Measurements from ENCODE around the gene SELENOV. TPM values are rescaled to one million over a fixed set of nuclear protein-coding genes. Genes with fewer than 3 reads are reported as not detected.

SELENOV gene
- total RNA-seq, 4 donors from 2014 or later = not detected

DNA sequence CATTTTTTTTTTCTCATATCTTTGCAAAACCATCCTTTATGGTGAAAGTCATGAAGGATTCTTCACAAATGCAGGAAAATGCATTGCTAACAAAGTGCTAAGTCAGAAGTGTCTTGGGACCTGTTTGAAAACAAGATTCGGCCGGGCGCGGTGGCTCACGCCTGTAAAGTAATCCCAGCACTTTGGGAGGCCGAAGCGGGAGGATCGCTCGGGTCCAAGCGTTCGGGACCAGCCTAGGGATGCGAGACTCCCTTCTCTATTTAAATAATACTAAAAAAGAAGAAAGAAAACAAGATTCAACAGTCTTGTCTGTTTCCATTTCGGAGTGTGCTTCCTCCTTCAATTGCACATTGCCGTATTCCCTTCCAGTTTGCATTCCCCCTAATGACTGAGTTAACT is 16.9 kb downstream of the SELENOV start:
- Histone ChIP-seq H3K4me1 (peaks cover 0 to 35% (median 11%) of the 10 kb centered on the region in 4 donors), H3K36me3 (peaks cover 0 to 9% (median 0%) of the 10 kb centered on the region in 3 donors), H3K27ac (peak overlapping the region; percentile 61 to 89 (median 84)), H3K9me3 (no peaks in the 10 kb centered on the region), H3K4me3 (peak overlapping the region; percentile 68 to 84 (median 74)), H3K27me3 (no peaks in the 10 kb centered on the region)
- no peak for DNase-seq (ENCODE audit: low spot score in 2 of 2)
- WGBS, 2 donors = 28% methylated on average over 14 of the region's 14 CpGs
- TF ChIP-seq POLR2A (IDR thresholded peaks at IDR 0.05) (no peak), EP300 (IDR thresholded peaks at IDR 0.05) (no peak)
- TF ChIP-seq, protein P1, sequence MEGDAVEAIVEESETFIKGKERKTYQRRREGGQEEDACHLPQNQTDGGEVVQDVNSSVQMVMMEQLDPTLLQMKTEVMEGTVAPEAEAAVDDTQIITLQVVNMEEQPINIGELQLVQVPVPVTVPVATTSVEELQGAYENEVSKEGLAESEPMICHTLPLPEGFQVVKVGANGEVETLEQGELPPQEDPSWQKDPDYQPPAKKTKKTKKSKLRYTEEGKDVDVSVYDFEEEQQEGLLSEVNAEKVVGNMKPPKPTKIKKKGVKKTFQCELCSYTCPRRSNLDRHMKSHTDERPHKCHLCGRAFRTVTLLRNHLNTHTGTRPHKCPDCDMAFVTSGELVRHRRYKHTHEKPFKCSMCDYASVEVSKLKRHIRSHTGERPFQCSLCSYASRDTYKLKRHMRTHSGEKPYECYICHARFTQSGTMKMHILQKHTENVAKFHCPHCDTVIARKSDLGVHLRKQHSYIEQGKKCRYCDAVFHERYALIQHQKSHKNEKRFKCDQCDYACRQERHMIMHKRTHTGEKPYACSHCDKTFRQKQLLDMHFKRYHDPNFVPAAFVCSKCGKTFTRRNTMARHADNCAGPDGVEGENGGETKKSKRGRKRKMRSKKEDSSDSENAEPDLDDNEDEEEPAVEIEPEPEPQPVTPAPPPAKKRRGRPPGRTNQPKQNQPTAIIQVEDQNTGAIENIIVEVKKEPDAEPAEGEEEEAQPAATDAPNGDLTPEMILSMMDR (IDR thresholded peaks at IDR 0.05) = no peak

DNA sequence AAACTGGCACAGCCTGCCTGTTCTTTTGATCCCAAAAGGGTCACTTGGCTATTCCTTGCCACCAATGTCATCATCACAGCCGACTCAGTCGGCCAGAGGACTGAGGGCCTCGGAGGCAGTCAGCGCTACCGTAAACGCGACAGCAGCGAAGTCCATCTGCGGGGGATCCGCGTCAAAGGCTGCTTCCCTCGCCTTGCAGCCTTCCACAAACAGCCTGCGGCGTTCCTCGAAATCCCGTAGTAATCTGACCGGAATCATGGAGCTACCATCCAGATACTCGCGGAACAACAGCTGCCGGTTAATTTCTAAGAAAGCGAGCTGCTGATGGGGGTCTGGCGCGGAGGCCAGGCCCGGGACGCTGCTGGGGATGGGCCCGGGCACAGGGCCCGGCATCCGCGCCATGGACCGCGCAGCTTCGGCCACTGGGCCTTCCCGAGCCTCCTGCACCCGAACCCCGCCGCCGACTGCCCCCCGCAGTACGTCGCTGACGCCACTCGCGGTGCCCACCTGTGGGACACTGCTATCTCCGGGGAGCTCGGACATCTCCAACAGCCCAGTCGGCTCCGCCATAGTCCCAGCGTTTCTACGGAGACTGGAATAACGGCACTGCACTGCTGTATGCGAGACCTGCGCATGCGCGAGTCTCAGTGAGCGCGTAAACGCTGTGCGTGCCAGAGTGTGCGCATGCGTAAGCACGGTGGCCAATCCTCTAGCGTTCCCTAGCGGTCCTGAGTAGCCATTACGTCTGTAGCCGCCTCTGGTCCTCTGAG is 17.5 kb downstream of the SELENOV start, which contains the start of gene EID2B:
TSS of gene EID2B (minus strand) at position 620 of the 770 bp plus-strand sequence. CDS start at position 570, 50 bp downstream.
- H3K27ac ChIP-seq = peak within 1 kb of the TSS; percentile 61 to 89 (median 84)
- TF ChIP-seq, protein P1 (IDR thresholded peaks at IDR 0.05) = peak; percentile 93 to 99 (median 98)
- peak; percentile 41 to 88 for TF ChIP-seq POLR2A (IDR thresholded peaks at IDR 0.05)
- peak; percentile 81 to 93 for TF ChIP-seq EP300 (IDR thresholded peaks at IDR 0.05)
- H3K27me3 ChIP-seq = no peaks in the 10 kb centered on the region
- 0 to 1% methylated on average over 43 to 52 of the region's 65 CpGs for WGBS, 2 donors
- peaks cover 0 to 8% (median 0%) of the 10 kb centered on the region in 3 donors for H3K36me3 ChIP-seq
- peak; percentile 89 to 91 for DNase-seq (ENCODE audit: low spot score in 2 of 2)
- peak within 1 kb of the TSS; percentile 68 to 84 (median 74) for H3K4me3 ChIP-seq
- no peaks in the 10 kb centered on the region for H3K9me3 ChIP-seq
- H3K4me1 ChIP-seq = peaks cover 0 to 38% (median 11%) of the 10 kb centered on the region in 4 donors

DNA sequence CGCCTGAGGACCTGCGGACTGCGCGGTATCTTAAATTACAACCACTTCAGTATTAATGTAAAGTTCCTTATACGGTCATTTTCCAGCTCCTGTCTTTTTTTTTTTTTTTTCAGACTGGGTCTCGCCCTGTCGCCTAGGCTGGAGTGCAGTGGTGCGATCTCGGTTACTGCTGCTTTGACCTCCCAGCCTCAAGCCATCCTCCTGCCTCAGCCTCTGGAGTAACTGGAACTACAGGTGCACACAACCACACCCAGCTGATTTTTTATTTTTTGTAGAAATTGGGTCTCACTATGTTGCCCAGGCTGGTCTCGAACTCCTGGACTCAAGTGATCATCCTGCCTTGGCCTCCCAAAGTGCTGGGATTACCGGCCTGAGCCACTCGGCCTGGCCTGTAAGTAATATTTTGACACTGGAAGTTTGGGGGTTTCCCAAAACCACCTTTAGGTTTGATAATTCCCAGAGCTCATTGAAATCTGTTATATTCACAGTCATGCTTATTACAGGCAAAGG is 18.1 kb downstream of the SELENOV start:
- DNase-seq (ENCODE audit: low spot score in 2 of 2) = no peak
- peak overlapping the region in 2 of 4 donors; percentile 61 to 88 for H3K27ac ChIP-seq
- TF ChIP-seq POLR2A (IDR thresholded peaks at IDR 0.05) (no peak), EP300 (IDR thresholded peaks at IDR 0.05) (no peak)
- TF ChIP-seq, protein P1 (IDR thresholded peaks at IDR 0.05) = no peak
- H3K4me1 ChIP-seq = peaks cover 0 to 45% (median 15%) of the 10 kb centered on the region in 4 donors
- no peaks in the 10 kb centered on the region for H3K9me3 ChIP-seq
- WGBS, 2 donors = 18% methylated on average over 12 of the region's 12 CpGs
- peaks cover 0 to 8% (median 0%) of the 10 kb centered on the region in 3 donors for H3K36me3 ChIP-seq
- no peaks in the 10 kb centered on the region for H3K27me3 ChIP-seq
- peak overlapping the region in 3 of 4 donors; percentile 68 to 84 (median 78) for H3K4me3 ChIP-seq

DNA sequence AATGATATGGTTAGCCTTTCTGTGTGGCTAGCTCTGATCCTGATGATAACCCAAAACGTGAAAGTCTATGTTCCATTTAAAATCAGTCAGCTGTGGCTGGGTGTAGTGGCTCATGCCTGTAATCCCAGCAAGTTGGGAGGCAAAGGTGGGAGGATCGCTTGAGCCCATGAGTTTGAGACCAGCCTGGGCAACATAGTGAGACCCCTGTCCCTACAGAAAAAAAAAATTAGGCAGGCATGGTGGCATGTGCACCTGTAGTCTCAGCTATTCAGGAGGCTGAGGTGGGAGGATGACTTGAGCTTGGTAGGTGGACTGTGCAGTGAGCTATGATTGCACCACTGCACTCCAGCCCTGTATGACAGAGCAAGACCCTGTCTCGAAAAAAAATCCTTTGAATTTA is 18.9 kb downstream of the SELENOV start:
- no peaks in the 10 kb centered on the region for H3K27me3 ChIP-seq
- peaks cover 0 to 52% (median 22%) of the 10 kb centered on the region in 4 donors for H3K4me1 ChIP-seq
- no peaks in the 10 kb centered on the region for H3K9me3 ChIP-seq
- H3K4me3 ChIP-seq = no peak overlapping the region
- WGBS, 2 donors = 67% methylated on average over 3 of the region's 3 CpGs
- TF ChIP-seq, protein P1 (IDR thresholded peaks at IDR 0.05) = no peak
- TF ChIP-seq EP300 (IDR thresholded peaks at IDR 0.05) = no peak
- no peak for TF ChIP-seq POLR2A (IDR thresholded peaks at IDR 0.05)
- H3K27ac ChIP-seq = no peak overlapping the region
- peaks cover 0 to 8% (median 0%) of the 10 kb centered on the region in 3 donors for H3K36me3 ChIP-seq
- DNase-seq (ENCODE audit: low spot score in 2 of 2) = no peak

DNA sequence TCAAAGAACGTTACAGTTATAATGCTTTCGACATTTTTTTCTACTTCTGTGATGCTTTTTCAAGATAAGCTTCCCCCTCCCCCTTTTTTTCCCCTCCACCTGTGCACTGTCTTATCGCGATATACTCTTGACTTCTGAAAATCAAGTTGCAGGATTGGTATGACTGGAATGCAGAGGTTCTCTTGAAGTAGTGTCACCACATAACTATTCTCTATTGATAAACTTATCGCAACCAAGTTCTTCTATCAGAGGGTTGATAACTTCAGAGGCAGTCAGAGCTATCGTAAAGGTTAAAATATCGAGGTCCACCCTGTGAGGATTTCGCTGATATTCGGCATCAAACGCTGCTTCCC is 24.2 kb downstream of the SELENOV start:
- Histone ChIP-seq H3K9me3 (no peaks in the 10 kb centered on the region), H3K27ac (peak overlapping the region; percentile 89 to 97 (median 96)), H3K4me3 (peak overlapping the region; percentile 49 to 85 (median 80)), H3K27me3 (no peaks in the 10 kb centered on the region), H3K4me1 (peaks cover 0 to 29% (median 16%) of the 10 kb centered on the region in 4 donors), H3K36me3 (no peaks in the 10 kb centered on the region)
- TF ChIP-seq EP300 (IDR thresholded peaks at IDR 0.05) = no peak
- TF ChIP-seq, protein P1 (IDR thresholded peaks at IDR 0.05) = no peak
- no peak for TF ChIP-seq POLR2A (IDR thresholded peaks at IDR 0.05)
- WGBS, 2 donors = 3 to 4% methylated on average over 10 of the region's 10 CpGs
- DNase-seq (ENCODE audit: low spot score in 2 of 2) = no peak
